Ovary (tissue), 3 donors: ENCODE data around the gene CBX2.

Experiments
- CTCF ChIP-seq, 3 donors: fragments of 450-650 bp in 2 of 3; fragments of 200-600 bp in 1 of 3; IDR thresholded peaks; one replicate each; pipeline versions ENCODE4 v1.5.1 to v1.8.0; 2016 to 2022; ENCODE audit warnings: antibody characterized with exemption in 3 of 3, mild to moderate bottlenecking in 1 of 3
- POLR2A ChIP-seq: fragments of 450-650 bp; IDR thresholded peaks from one replicate; pipeline ENCODE4 v1.6.1; 2017; ENCODE audit warnings: antibody characterized with exemption, mild to moderate bottlenecking, moderate library complexity
- donor health status: DM: no; HTN: no; CAD: no.

DNA sequence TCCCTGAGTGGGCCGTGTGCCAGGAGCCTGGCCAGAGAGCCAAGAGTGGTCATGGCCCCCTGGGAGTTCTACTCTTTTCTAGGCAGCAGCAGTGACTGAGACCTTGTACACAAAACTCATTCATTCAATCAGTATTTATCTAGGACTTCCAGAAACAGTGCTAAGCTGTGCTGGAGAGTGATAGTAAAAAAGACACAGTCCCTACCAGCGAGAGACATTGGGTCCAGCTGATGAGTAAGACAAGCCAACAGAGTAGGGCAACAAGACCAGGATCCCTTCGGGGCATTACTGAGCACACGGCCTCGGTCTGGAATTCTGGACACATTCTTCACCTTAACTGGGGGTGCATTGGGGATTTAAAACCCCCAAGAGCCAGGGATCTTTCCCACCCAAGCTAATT lies 41.1 kb downstream of the CBX2 start:
- TF ChIP-seq CTCF (IDR thresholded peaks at IDR 0.05), result no peak
- no peak for TF ChIP-seq POLR2A
